Activated CD8-positive, alpha-beta memory T cell treated with anti-CD3 and anti-CD28 coated beads for 4 hours (primary cell): ENCODE results near the gene COL4A3.
"Not testable (repeated sequence)": the region's sequence is repeated elsewhere in the genome, so short reads cannot be mapped to it uniquely, and the experiment has no call there.

ENCODE experiments used
- DNase-seq, 2 donors: peaks; one replicate each; pipeline ENCODE4 v3.0.0-alpha.2; 2020; ENCODE audit warnings: low read depth in 2 of 2

Gene COL4A3

DNA sequence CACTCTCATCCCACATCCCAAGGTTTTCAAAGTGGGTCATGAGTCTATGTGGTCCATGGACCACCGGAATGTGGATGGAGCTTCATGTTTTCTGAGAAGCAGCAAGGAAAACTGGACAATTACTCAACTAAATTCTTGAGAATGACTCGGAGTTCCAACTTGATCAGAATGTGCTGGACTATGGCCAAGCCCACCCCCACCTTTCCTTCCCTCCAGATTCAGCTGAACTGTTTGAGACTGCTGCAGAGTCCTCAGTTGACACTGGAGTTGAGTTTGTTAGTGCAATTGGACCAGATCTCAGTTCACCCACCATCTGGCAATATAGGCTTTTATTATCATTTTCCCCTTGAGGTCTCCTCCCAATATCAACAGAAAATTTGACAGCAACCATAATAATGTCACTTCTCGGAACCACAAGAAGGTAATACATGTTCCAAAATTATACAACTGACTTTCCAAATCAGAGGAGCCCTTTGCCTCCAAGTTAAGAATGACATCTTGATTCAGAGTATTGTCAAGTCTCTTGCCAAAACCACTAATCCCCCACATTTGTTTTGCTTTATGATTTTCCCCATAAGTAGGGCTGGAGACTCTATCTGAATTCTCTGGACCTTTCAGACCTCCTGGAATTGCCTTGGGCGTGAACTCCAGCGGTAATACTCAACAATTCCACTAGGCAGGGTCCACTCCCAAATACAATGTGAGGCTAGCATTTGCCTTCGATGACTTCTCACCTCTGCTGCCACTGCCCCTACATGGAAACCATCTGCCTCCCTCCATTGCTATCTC is 9.2 kb upstream of the COL4A3 start:
- no peak for DNase-seq

GRCh38 chr2:227160164-227160563 is 4.3 kb upstream of the COL4A3 start:
- DNase-seq: no peak

DNA sequence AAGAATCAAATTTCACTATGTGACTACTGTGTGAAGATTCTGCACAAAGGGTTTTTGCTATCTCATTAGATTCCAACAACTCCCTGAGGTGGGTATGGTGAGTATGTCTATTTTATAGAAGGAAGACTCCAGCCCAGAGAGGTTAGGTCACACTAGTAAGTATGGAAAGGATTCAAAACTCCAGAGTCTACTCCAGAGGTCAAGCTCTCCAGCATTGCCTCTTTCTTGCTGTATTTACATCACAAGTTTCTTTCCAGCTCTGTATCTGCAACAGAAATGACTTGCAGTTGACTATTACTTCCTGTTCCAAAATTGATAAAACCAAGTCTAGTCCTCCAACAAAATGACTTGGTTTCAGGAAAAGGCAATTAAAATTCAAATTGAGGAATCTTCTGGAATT is 2.5 kb upstream of the COL4A3 start:
- no peak for DNase-seq

- no peak for DNase-seq
Measured at GRCh38 chr2:227163485-227163997, 883 bp upstream of the COL4A3 start.

GRCh38 chr2:227164763-227165291 is 403 bp downstream of the COL4A3 start:
- DNase-seq: no peak

DNA sequence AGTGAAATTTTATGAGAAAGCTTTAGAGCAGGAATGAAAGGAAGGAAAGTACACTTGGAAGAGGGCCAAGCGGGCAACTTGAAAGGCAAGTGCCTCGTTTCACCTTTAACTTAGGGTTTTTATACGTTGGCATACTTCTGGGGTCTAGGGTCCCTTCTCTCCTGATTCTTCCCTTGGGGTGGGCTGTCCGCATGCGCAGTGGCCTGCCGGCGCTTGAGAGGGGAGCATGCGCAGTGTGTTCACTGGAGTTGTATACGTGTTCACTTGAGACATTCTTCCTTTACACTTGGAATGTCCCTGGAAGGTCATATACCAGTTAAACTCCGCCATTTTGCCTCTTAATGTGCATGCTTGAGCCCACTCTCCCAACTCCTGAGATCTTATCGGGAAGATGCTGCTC is 7.4 kb downstream of the COL4A3 start:
- DNase-seq: not testable (repeated sequence)

- DNase-seq: no peak
Measured at GRCh38 chr2:227177592-227178336, 13.3 kb downstream of the COL4A3 start.

- no peak for DNase-seq
Measured at GRCh38 chr2:227179988-227180685, 15.7 kb downstream of the COL4A3 start.

- DNase-seq: no peak
Measured at GRCh38 chr2:227180770-227181169, 16.3 kb downstream of the COL4A3 start.

- DNase-seq: no peak
Measured at GRCh38 chr2:227182765-227183164, 18.3 kb downstream of the COL4A3 start.

DNA sequence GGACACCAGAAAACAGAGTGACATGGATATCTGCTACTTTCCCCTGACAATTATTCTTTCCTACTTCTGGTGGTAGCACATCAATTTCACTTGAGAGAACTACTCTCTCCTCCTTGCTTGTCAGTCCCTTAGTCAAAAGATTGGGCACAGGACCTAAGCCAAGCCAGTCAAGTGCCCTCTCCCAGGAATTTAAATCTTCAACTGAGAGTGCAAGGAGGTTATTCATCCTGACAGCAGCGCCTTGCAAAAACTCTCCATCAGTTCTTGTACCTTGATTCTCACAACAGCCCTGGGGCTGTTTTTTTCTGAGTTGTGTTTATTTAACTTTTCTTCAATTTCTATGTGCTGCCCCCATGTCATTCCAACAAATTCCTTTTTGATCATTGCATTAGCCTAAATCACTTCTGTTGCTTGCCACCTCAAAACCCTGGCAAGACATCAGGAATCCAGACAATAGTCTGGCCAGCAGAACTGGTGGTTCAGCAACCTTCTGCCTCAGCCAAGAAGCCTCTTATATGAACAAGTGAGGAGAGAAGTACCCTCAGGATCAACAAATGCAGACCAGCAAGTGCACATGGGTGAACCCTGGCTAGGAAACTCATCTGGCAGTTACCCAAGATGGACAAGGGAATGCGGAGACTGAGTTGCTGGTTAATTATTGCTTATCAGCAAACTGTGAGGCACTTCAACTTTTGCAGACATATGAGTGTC is 19.4 kb downstream of the COL4A3 start:
- no peak for DNase-seq

DNA sequence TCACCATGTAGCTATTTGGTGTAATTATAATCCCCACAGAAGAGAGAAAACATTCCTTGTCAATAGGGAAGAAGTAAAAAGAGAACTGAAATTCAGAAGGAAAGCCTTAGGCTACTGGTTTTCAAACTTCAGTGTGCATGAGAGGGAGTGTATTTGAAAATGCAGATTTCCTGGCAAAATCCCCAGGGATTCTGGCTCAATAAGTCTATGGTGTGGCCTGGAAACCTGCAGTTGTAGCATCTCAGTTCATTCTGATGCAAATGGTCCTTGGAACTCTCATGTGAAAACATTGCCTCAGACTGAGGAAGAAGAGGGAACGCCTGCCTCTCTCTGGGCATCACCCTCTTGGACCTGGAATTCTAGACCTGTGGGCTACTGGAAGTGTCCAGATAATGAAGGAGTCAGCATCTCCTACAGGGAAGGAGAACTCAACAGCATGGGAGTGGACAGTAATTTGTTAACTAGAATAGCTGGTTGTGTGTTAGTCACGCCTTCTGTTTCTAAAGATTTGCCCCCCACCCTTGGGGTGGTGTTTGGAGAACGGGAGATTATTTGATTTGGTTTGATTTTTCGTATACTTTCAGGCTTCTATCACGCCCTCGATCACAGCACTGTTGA is 21.3 kb downstream of the COL4A3 start:
- no peak for DNase-seq

DNA sequence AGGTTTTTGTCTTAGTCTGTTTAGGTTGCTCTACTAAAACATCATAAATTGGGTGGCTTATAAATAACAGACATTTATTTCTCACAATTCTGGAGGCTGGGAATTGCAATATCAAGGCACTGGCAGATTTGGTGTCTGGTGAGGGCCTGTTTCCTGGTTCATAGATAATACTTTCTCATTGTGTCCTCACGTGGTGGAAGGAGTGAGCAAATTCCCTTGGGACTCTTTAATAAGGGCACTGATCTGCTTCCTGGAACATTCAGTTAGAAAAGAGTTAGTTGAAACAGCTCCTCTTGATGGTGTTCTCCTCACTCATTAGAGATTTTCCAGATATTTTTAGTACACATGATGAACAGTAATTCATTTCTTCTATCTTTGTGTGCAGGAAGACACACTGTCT is 22.3 kb downstream of the COL4A3 start:
- no peak for DNase-seq

DNA sequence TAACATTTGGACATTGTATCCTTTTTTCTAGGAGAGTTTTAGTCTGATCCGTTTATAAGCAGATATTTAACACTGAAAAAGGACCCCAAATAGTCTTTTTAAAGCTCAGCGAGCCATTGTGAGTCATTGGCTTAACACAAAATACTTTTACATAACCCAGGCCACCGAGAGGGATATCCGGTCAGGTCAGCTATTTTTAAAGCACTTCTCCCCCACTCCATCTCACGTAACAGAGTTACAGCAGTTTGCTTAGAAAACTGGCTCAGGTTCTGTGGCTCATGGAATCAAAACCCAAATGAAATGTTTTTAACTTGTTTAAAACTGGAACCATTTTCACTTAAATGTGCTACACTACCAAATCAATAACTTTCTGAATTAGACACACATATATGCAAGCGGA is 23.9 kb downstream of the COL4A3 start:
- DNase-seq: no peak

- no peak for DNase-seq
Measured at GRCh38 chr2:227191367-227191766, 26.9 kb downstream of the COL4A3 start.

DNA sequence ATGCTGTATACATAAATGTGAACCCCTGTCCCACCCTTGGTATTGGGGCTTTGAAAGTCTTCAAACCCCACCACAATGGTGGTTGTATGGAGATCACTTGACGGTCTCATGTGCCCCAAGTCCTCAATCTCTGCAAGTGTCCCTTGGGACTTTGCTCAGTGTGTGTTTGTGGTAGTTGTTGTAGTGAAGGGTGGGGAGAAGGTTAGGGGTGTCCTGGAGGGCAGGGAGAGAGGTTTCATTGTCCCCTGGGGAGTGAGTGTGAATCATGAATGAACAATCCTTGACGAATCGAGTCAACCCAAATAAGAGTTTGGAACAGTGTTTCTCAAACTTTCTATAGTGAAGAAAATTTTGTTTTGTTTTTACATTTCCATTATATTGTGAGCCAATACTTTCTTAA is 28.1 kb downstream of the COL4A3 start:
- DNase-seq: no peak

DNA sequence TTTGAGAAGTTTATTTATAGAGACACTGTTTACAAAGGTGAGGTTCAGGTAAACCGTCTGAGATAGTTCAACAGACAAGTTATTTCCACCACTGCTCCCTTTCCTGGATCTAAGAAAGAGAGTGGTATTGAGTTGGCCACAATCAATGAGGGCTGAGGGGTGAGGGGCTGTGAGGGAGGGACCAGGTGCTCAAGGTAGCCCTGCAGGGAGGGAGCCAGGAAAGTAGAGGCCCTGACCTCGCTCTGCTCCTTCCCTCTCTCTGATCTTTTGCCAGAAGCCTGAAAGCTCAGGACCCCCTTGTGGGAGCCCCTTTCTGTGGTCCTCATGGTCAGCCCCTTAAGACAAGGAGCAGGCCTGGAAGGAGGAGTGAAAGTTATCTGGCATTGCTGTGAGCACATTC is 29.8 kb downstream of the COL4A3 start:
- DNase-seq: no peak

DNA sequence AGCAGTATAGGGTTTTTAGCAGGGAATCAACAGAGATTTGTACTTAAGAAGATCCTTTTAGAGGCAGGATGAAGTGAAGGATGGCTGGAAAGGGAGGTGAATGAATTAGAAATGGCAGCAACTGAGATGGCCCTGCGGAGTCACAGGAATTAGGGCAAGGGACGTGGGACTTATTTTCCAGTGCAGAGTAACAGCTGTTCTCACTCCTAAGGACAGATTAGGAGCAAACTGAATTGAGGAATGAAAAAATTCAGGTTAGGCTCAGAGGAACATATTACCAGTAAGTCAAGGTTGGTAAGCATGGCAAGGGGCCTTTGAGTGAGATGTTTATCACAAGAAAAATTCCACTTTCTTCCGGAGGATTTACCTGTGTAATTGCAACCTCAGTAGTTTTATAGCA is 34.4 kb downstream of the COL4A3 start:
- DNase-seq: no peak

- DNase-seq: no peak
Measured at GRCh38 chr2:227201771-227202170, 37.3 kb downstream of the COL4A3 start.

DNA sequence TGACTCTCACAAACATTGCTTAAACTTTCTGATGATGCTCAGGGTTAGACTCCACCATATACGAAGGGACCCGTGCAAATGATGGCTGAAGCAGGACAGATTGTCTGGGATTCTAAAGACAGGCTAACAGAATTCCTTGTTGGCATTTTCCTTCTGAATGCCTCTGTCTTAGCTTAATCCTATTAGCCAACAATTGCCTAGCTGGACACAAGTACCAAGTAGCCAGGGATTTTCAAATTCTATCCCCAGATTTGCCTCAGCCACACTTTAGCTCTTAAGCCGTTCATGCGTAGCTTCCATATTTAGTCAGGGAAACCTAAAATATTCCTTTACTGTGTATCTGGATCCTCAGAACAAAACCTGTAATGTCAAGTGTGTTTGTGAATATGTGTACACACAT is 40.0 kb downstream of the COL4A3 start:
- DNase-seq: no peak

- no peak for DNase-seq
Measured at GRCh38 chr2:227205701-227206100, 41.3 kb downstream of the COL4A3 start.
